Measurements from ENCODE around the gene CUL2. TPM values are rescaled to one million over a fixed set of nuclear protein-coding genes. Genes with fewer than 3 reads are reported as not detected.

CUL2 gene
- total RNA-seq, 4 donors from 2014 or later: 15.9 to 28.5 (median 22.7) TPM

GRCh38 chr10:35130663-35131062, 40.5 kb upstream of the CUL2 start:
- no peak for TF ChIP-seq POLR2AphosphoS5 (IDR thresholded peaks at IDR 0.05)
- TF ChIP-seq EP300 (IDR thresholded peaks at IDR 0.05): no peak
- TF ChIP-seq CTCF (IDR thresholded peaks at IDR 0.05): no peak
- Histone ChIP-seq H3K4me3 (no peak overlapping the region), H3K36me3 (no peaks in the 10 kb centered on the region), H3K27me3 (no peaks in the 10 kb centered on the region), H3K9me3 (no peaks in the 10 kb centered on the region), H3K4me1 (peaks cover 0 to 40% (median 0%) of the 10 kb centered on the region in 3 donors), H3K27ac (no peak overlapping the region)
- ATAC-seq: no peak
- 67 to 71% methylated on average over 4 of the region's 4 CpGs for WGBS, 2 donors (ENCODE audit: low coverage in 1 of 2)

- WGBS, 2 donors (ENCODE audit: low coverage in 1 of 2): 94 to 100% methylated on average over 1 of the region's 1 CpG
- H3K27me3 ChIP-seq: no peaks in the 10 kb centered on the region
- no peak for TF ChIP-seq POLR2A (IDR thresholded peaks at IDR 0.05)
- no peak for TF ChIP-seq POLR2AphosphoS5 (IDR thresholded peaks at IDR 0.05)
- TF ChIP-seq CTCF (IDR thresholded peaks at IDR 0.05): no peak
- TF ChIP-seq EP300 (IDR thresholded peaks at IDR 0.05): no peak
- no peak overlapping the region for H3K27ac ChIP-seq
- no peak for ATAC-seq
- no peaks in the 10 kb centered on the region for H3K9me3 ChIP-seq
- no peaks in the 10 kb centered on the region for H3K36me3 ChIP-seq
- no peak overlapping the region for H3K4me3 ChIP-seq
- H3K4me1 ChIP-seq: peaks cover 0 to 40% (median 0%) of the 10 kb centered on the region in 3 donors
These were observed 39.1 kb upstream of the CUL2 start for GRCh38 chr10:35129185-35129674.

DNA sequence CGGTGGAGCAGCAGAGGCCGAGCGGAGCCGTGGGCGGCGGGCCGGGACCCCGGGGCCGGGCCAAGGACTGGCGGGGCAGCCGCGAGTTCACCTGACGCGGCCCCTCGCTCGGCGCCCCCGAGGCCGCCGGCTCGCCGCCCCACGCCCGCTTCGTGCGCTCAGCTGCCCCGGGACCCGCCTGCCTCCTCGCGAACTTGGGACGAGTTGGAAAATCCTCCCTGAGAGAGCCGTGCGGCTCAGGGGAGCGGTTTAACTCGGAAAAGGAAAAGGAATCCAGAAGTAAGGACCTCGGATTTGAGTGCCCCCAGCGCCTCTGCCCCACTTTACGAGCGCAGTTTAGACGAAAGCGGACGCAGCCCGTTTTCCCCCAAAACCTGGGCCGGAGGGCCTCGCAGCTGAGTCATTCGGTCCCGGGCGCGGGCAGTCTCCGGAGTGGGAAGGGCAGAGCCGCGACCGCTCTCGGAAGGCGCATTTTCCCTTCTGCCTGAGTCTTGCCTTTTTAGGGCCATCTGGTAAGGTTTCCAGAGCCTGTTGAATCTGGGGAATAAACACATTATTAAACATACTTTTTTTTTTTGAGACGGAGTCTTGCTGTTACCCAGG, 37.2 kb upstream of the CUL2 start:
- Histone ChIP-seq H3K36me3 (no peaks in the 10 kb centered on the region), H3K4me1 (peaks cover 0 to 40% (median 0%) of the 10 kb centered on the region in 3 donors), H3K27ac (peak overlapping the region; percentile 95 to 100 (median 99)), H3K9me3 (no peaks in the 10 kb centered on the region), H3K27me3 (no peaks in the 10 kb centered on the region), H3K4me3 (peak overlapping the region; percentile 71 to 91)
- 0% methylated on average over 6 of the region's 56 CpGs; no CpG with 5 or more reads in 1 of the 2 donors for WGBS, 2 donors (ENCODE audit: low coverage in 1 of 2)
- TF ChIP-seq POLR2AphosphoS5 (IDR thresholded peaks at IDR 0.05) (peak; percentile 72), CTCF (IDR thresholded peaks at IDR 0.05) (no peak)
- ATAC-seq: peak; percentile 40

DNA sequence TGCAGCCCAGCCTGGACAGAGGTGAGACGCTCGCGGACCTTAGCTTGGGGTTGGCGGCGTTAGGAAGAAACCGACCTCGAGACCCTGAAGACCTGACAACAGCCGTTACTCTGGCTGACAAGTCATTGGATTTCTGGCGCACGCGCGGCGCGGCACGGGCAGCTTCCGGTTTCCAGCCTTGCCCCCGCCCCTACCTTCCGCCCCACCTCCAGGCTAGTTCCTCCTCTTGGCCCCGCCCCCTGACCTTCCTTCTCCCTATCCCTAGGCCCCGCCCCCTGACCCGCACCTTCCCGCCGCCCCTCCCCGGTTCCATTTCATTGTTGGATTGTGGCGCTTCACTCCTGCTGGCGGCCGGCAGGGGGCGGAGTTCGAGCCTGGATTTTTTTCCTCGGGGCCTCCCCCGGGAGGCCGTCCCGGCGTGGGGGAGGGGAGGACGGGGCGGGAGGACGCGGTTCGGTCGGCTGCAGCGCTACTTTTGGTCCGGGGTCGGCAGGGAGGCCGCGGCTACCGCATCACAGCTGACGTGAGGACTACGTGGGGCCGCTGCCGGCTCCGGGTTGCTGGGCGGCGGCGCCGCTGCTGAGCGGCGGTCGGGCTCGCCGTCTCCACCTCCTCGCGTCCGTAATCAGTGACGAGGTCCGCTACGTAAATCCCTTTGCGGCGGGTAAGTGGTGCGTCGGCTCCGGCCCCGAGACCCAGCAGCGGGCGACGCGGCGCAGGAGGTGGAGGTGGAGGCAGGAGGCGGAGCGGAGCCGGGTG, 36.6 kb upstream of the CUL2 start, which contains the start of gene CREM:
TSS of gene CREM (plus strand) at position 317 of the 759 bp plus-strand sequence. CDS start 10,990 bp downstream, outside the sequence.
- Histone ChIP-seq H3K4me1 (peaks cover 0 to 40% (median 0%) of the 10 kb centered on the region in 3 donors), H3K36me3 (no peaks in the 10 kb centered on the region), H3K4me3 (peak within 1 kb of the TSS; percentile 71 to 91), H3K27me3 (no peaks in the 10 kb centered on the region), H3K9me3 (no peaks in the 10 kb centered on the region), H3K27ac (peak within 1 kb of the TSS; percentile 95 to 100 (median 99))
- whole genome bisulfite sequencing, 2 donors (ENCODE audit: low coverage in 1 of 2): 0 to 1% methylated on average over 13 of the region's 80 CpGs
- peak; percentile 95 for ATAC-seq
- TF ChIP-seq CTCF (IDR thresholded peaks at IDR 0.05): peak; percentile 81 to 91 (median 90)
- TF ChIP-seq EP300 (IDR thresholded peaks at IDR 0.05): peak; percentile 96
- peak; percentile 99 to 100 for TF ChIP-seq POLR2A (IDR thresholded peaks at IDR 0.05)
- TF ChIP-seq POLR2AphosphoS5 (IDR thresholded peaks at IDR 0.05): peak; percentile 100
